MM.1S (cell line): ENCODE measurements around the gene ERCC4.

Experiments
- DNase-seq: peaks from one replicate; pipeline ENCODE4 v3.0.0-alpha.2; 2015
- H2AFZ ChIP-seq: fragments of 300-600 bp; sonication (generic); 2 replicates; pipeline ENCODE4 v1.6.0; 2016; ENCODE audit warnings: antibody characterized with exemption, low read length
- H3F3A ChIP-seq: fragments of 300-600 bp; sonication (generic); 2 replicates; pipeline ENCODE4 v1.6.1; 2016; ENCODE audit warnings: mild to moderate bottlenecking, antibody characterized with exemption, low read length, moderate library complexity, mixed read lengths; ENCODE audit not compliant: insufficient read depth
- H3K27ac ChIP-seq: fragments of 300-600 bp; sonication (generic); 2 replicates; pipeline ENCODE4 v1.5.1; 2016; ENCODE audit warnings: mild to moderate bottlenecking, low read length
- H3K27me3 ChIP-seq: fragments of 300-600 bp; sonication (generic); replicated peaks from 2 replicates; pipeline ENCODE4 v1.6.0; 2016; ENCODE audit warnings: low read length; ENCODE audit not compliant: insufficient read depth
- H3K36me3 ChIP-seq: fragments of 300-600 bp; sonication (generic); replicated peaks from 2 replicates; pipeline ENCODE4 v1.6.1; 2016; ENCODE audit warnings: mild to moderate bottlenecking, low read length, mixed read lengths; ENCODE audit not compliant: insufficient read depth
- H3K4me1 ChIP-seq: fragments of 300-600 bp; sonication (generic); 2 replicates; pipeline ENCODE4 v1.6.1; 2016; ENCODE audit warnings: low read length, mixed read lengths
- H3K4me2 ChIP-seq: fragments of 300-600 bp; sonication (generic); 2 replicates; pipeline ENCODE4 v1.6.0; 2016; ENCODE audit warnings: low read depth, low read length
- H3K4me3 ChIP-seq: fragments of 300-600 bp; sonication (generic); 2 replicates; pipeline ENCODE4 v1.5.1; 2016; ENCODE audit warnings: low read length, mixed read lengths
- H3K79me2 ChIP-seq: fragments of 300-600 bp; sonication (generic); 2 replicates; pipeline ENCODE4 v1.6.1; 2016; ENCODE audit warnings: mixed run types, low read length, mixed read lengths
- H3K9ac ChIP-seq: fragments of 300-600 bp; sonication (generic); 2 replicates; pipeline ENCODE4 v1.6.1; 2016; ENCODE audit warnings: low read length, mixed read lengths
- H3K9me2 ChIP-seq: fragments of 300-600 bp; sonication (generic); replicated peaks from 2 replicates; pipeline ENCODE4 v1.6.1; 2016; ENCODE audit warnings: mild to moderate bottlenecking, low read length, mixed read lengths; ENCODE audit not compliant: insufficient read depth
- H3K9me3 ChIP-seq: fragments of 300-600 bp; sonication (generic); replicated peaks from 2 replicates; pipeline ENCODE4 v1.6.1; 2016; ENCODE audit warnings: mild to moderate bottlenecking, low read length, mixed read lengths; ENCODE audit not compliant: insufficient read depth
- H4K20me1 ChIP-seq: fragments of 300-600 bp; sonication (generic); 2 replicates; pipeline ENCODE4 v1.6.1; 2016; ENCODE audit warnings: mild to moderate bottlenecking, low read length, moderate library complexity, mixed read lengths; ENCODE audit not compliant: insufficient read depth
- CTCF ChIP-seq: fragments of 300-600 bp; sonication (generic); IDR thresholded peaks from 2 replicates; pipeline ENCODE4 v1.5.1; 2016; ENCODE audit warnings: antibody characterized with exemption, low read length, mixed read lengths
- EZH2 ChIP-seq: fragments of 300-600 bp; sonication (generic); optimal IDR thresholded peaks from 2 replicates; pipeline ENCODE3; 2017; ENCODE audit warnings: low read depth, mild to moderate bottlenecking, antibody characterized with exemption, low read length, mixed read lengths
- EZH2phosphoT487 ChIP-seq: fragments of 300-600 bp; sonication (generic); IDR thresholded peaks from 2 replicates; pipeline ENCODE4 v1.6.1; 2018; ENCODE audit warnings: antibody characterized with exemption, low read length

ERCC4 gene

GRCh38 chr16:13962232-13962631, 42.3 kb downstream of the ERCC4 start:
- Histone ChIP-seq H3K4me1 (peaks cover 13% of the 10 kb centered on the region), H3K27me3 (no peaks in the 10 kb centered on the region), H3K9me2 (no peaks in the 10 kb centered on the region), H3F3A (peaks cover 5% of the 10 kb centered on the region), H4K20me1 (no peaks in the 10 kb centered on the region), H3K4me3 (no peak overlapping the region), H3K36me3 (no peaks in the 10 kb centered on the region), H3K27ac (no peak overlapping the region), H3K79me2 (no peaks in the 10 kb centered on the region), H3K9ac (no peak overlapping the region), H3K4me2 (no peak overlapping the region), H3K9me3 (no peaks in the 10 kb centered on the region), H2AFZ (no peak overlapping the region)
- no peak for DNase-seq
- no peak for TF ChIP-seq CTCF
- no peak for TF ChIP-seq EZH2phosphoT487
- no peak for TF ChIP-seq EZH2

GRCh38 chr16:13968835-13969234, 48.9 kb downstream of the ERCC4 start:
- Histone ChIP-seq H3K4me1 (no peaks in the 10 kb centered on the region), H3K27me3 (no peaks in the 10 kb centered on the region), H3K27ac (no peak overlapping the region), H3K9ac (no peak overlapping the region), H3K4me2 (no peak overlapping the region), H2AFZ (no peak overlapping the region), H3K79me2 (no peaks in the 10 kb centered on the region), H3K36me3 (no peaks in the 10 kb centered on the region), H3F3A (no peaks in the 10 kb centered on the region), H3K9me3 (no peaks in the 10 kb centered on the region), H4K20me1 (no peaks in the 10 kb centered on the region), H3K4me3 (no peak overlapping the region), H3K9me2 (no peaks in the 10 kb centered on the region)
- no peak for DNase-seq
- TF ChIP-seq CTCF (no peak), EZH2 (no peak), EZH2phosphoT487 (no peak)

GRCh38 chr16:13969711-13970110, 49.8 kb downstream of the ERCC4 start:
- no peaks in the 10 kb centered on the region for H3K27me3 ChIP-seq
- H3K27ac ChIP-seq: no peak overlapping the region
- no peaks in the 10 kb centered on the region for H3K9me2 ChIP-seq
- H3K4me3 ChIP-seq: no peak overlapping the region
- no peaks in the 10 kb centered on the region for H3F3A ChIP-seq
- no peaks in the 10 kb centered on the region for H3K9me3 ChIP-seq
- no peaks in the 10 kb centered on the region for H3K36me3 ChIP-seq
- no peak for DNase-seq
- no peak overlapping the region for H2AFZ ChIP-seq
- H3K4me2 ChIP-seq: no peak overlapping the region
- H3K4me1 ChIP-seq: no peaks in the 10 kb centered on the region
- H4K20me1 ChIP-seq: no peaks in the 10 kb centered on the region
- TF ChIP-seq EZH2phosphoT487 (no peak), CTCF (no peak), EZH2 (no peak)
- no peaks in the 10 kb centered on the region for H3K79me2 ChIP-seq
- H3K9ac ChIP-seq: no peak overlapping the region
